Measurements from ENCODE around the gene LIG4.

DNA sequence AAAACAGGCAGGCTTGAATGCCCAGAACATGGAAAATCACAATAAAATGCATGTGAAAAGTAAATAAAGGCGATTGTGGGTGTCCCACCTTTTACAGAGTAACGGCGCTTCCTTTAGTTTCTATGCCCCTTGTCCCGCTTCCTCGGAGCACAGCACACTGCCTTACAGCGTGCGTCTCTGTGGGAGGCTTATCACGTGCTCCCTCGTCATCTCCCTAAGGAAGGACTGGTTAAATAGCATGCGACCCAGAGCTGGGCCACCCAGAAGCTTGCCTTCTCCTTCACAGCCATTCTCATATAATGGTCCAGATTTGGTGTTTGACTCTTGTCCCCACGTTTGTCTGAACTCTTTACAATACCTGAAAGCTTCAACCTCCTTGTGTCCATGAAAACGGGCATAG is 56.6 kb downstream of the LIG4 start:
- TF ChIP-seq ZBTB8A (tag by site-specific recombination; IDR thresholded peaks at IDR 0.05) (no peak), ZNF416 (tag by site-specific recombination; IDR thresholded peaks at IDR 0.05) (no peak), ZSCAN30 (tag by site-specific recombination; IDR thresholded peaks at IDR 0.05) (no peak), ZNF777 (tag by site-specific recombination; IDR thresholded peaks at IDR 0.05; ENCODE audit: borderline replicate concordance) (no peak), BCL11A (tag by site-specific recombination; IDR thresholded peaks at IDR 0.05; ENCODE audit: low read depth) (no peak), GLIS1 (tag by site-specific recombination; IDR thresholded peaks at IDR 0.05) (no peak), HOXA7 (CRISPR knock-in tag; IDR thresholded peaks at IDR 0.05; ENCODE audit: borderline replicate concordance) (no peak), ZNF138 (tag by site-specific recombination; IDR thresholded peaks at IDR 0.05; ENCODE audit: borderline replicate concordance) (no peak), ZNF707 (tag by site-specific recombination; IDR thresholded peaks at IDR 0.05) (no peak), ZNF274 (IDR thresholded peaks at IDR 0.05; ENCODE audit: low read length) (no peak), ZNF274 (tag by site-specific recombination; IDR thresholded peaks at IDR 0.05; ENCODE audit: borderline replicate concordance) (no peak)
- TF ChIP-seq, protein P1, sequence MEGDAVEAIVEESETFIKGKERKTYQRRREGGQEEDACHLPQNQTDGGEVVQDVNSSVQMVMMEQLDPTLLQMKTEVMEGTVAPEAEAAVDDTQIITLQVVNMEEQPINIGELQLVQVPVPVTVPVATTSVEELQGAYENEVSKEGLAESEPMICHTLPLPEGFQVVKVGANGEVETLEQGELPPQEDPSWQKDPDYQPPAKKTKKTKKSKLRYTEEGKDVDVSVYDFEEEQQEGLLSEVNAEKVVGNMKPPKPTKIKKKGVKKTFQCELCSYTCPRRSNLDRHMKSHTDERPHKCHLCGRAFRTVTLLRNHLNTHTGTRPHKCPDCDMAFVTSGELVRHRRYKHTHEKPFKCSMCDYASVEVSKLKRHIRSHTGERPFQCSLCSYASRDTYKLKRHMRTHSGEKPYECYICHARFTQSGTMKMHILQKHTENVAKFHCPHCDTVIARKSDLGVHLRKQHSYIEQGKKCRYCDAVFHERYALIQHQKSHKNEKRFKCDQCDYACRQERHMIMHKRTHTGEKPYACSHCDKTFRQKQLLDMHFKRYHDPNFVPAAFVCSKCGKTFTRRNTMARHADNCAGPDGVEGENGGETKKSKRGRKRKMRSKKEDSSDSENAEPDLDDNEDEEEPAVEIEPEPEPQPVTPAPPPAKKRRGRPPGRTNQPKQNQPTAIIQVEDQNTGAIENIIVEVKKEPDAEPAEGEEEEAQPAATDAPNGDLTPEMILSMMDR (tag by site-specific recombination; IDR thresholded peaks at IDR 0.05): no peak
- TF ChIP-seq, protein P2, sequence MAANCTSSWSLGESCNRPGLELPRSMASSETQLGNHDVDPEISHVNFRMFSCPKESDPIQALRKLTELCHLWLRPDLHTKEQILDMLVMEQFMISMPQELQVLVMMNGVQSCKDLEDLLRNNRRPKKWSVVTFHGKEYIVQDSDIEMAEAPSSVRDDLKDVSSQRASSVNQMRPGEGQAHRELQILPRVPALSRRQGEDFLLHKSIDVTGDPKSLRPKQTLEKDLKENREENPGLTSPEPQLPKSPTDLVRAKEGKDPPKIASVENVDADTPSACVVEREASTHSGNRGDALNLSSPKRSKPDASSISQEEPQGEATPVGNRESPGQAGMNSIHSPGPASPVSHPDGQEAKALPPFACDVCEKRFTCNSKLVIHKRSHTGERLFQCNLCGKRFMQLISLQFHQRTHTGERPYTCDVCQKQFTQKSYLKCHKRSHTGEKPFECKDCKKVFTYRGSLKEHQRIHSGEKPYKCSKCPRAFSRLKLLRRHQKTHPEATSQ (tag by site-specific recombination; IDR thresholded peaks at IDR 0.05): no peak

Data from HEK293 (cell line).